Measurements from ENCODE around the gene FBXO36.
"Not testable (repeated sequence)": the region's sequence is repeated elsewhere in the genome, so short reads cannot be mapped to it uniquely, and the experiment has no call there.

Gene FBXO36

GRCh38 chr2:229914171-229914570 is 8.1 kb upstream of the FBXO36 start:
- no peak for DNase-seq

GRCh38 chr2:229917793-229918192 is 4.5 kb upstream of the FBXO36 start:
- DNase-seq = no peak

- peak; percentile 36 for DNase-seq
Measured at GRCh38 chr2:229920011-229920641, 2.2 kb upstream of the FBXO36 start.

DNA sequence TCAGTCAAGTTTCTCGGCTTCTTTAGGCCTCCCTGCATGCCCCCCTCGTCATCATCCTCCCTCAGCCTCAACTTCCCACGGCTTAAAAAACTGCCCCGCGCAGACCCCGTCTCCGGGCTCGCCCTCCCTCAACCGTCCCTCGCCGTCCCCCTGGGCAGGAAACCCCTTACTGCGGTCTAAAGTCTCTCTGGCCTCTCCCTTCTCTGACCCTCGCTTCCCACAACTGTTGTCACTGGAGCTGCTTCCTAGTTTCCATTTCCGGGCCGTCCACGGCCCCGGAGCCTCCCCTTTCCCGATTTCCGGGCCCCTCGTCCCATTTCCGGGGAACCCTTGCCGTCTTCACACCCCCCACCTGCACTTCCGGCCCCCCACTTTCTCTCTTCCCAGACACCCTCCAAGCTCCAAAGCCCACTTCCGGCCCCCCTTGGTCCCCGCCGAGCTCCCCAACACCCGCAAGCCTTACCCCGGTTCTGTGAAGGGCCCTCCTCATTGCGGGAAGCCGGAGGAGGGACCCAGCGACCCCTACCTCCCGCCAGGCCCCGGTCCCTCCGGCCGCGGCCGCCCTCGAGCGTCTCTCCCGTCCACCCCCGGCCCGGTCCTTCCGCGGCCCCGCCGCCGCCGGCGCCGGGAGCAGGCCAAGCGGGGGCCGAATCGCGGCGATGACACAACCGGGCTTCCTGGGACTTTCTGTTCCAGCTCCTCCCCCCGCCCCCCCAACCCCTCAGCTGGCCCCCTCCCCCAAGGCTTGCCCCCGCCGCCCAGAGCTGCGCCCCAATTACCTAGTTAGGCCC is 1.0 kb upstream of the FBXO36 start:
- DNase-seq = peak; percentile 75

DNA sequence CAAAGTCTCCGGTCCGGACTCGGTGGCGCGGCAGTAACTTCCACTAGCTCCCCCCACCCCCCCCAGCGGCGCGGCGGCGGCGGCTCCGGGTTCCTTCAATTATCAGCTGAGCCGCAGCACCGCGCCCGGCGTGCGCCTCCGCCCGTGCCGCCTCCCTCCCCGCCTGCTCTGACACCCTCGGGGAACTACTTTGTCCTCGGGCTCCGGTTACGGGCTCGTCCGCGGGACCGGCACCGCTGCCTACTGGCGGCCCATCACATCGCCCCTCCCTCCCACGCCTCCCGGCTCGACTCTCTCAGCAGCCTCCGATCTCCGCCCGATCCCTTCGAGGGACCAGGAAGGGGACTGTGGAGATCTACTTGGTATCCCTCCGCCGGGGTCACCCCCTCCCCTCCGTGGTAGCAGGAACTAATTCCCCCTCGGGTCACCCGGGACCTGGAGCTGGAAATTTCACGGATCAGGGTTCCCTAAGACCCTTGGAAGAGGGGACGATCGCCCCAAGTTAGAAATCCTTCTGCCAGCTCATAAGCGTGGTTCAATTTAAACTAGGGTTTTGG is 333 bp upstream of the FBXO36 start, which contains the start of gene TRIP12:
TSS of gene TRIP12 (minus strand) at position 118 of the 557 bp plus-strand sequence. CDS start 41,930 bp downstream, outside the sequence.
- peak; percentile 96 for DNase-seq

DNA sequence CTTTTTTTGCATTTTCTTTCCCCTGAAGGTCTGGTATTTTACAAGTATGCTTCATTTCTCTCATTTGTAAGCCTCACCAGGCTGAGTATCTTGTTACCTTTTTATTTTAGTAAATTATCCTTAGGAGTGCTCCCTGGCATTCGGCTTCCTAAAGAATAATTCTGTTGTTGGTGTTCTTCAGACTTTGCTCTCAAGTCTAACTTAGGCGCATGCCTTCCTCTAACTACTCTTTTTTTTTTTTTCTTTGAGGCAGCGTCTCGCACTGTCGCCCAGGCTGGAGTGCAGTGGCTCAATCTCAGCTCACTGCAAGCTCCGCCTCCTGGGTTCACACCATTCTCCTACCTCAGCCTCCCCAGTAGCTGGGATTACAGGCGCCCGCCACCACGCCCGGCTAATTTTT is 2.2 kb downstream of the FBXO36 start:
- DNase-seq = not testable (repeated sequence)

DNA sequence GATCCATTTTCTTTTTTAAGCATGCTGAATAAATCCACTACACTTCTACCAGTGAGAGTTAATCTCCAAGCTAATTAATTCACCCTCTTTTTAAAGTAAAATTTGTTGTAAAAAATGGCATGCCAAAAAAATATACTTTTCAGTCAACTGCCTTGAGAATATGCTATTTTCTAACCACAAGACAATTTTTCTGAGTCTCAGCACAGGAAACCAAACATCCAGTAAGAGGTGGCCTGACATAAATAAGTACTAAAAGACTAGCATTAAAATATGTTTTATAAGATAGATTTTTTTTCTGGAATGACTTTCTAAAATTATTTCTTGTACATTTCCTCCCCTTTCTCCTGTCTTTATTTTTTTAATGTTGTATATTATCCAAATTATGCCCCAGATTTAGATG is 2.9 kb downstream of the FBXO36 start:
- no peak for DNase-seq

DNA sequence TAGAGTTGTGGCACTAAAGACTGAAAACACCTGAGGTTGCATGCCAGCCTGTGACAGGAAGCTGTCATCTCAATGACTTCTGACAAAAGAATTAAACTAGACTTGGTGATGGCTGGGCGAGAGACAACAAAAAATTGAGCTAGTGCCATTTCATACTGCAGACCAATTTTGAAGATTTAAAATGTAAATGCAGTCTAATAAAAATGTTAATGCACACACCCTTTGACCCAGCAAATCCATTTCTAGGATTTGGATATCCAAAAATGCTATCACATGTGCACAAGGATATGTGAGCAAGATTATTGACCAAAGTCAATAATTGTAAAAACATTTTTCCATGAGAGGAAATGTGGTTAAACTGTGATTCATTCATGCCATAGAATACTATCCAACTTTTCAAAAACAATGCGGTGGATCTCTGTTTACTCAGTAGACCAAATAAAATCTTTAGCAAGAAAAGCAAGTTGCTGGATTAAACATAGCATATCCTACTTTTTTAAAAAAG is 5.6 kb downstream of the FBXO36 start:
- no peak for DNase-seq

DNA sequence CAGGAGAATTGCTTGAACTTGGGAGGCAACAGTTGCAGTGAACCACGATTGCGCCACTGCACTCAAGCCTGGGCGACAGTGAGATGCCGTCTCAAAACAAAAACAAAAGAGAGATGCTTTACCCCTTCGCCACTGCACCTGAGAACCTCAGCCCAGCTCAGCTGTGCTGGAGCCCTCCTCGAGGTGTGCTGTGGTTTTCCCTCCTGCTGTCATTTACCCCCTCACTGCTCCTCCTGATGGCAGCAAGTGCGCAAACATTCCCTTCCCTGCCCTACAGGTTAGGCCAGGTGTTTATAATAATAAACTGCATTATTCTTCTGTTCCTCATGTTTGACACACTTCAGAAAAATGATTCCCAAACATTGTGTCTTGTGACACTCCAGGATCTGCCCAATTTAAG is 8.4 kb downstream of the FBXO36 start:
- DNase-seq = no peak

GRCh38 chr2:229931241-229931640 is 8.9 kb downstream of the FBXO36 start:
- no peak for DNase-seq

DNA sequence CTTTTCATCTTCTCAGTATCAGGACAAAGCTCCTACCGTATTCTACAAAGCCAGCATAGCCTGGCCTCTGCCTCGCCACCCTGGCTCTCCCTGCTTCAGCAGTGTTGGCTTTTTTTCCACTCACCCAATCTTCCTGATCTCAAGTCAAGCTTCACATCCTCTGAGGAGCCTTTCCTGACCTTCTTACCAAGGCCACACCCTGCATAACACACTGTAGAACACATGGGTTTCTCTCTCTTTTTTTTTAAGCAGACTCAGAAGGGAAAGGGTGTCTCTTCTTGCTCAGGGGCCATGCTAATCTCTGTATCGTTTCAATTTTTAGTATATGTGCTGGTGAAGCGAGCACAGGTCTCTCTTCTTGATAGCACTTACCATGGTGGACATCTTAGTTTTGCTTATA is 15.2 kb downstream of the FBXO36 start:
- no peak for DNase-seq

GRCh38 chr2:229942671-229943070 is 20.4 kb downstream of the FBXO36 start:
- DNase-seq = no peak

- DNase-seq = no peak
Measured at GRCh38 chr2:229943171-229943570, 20.9 kb downstream of the FBXO36 start.

DNA sequence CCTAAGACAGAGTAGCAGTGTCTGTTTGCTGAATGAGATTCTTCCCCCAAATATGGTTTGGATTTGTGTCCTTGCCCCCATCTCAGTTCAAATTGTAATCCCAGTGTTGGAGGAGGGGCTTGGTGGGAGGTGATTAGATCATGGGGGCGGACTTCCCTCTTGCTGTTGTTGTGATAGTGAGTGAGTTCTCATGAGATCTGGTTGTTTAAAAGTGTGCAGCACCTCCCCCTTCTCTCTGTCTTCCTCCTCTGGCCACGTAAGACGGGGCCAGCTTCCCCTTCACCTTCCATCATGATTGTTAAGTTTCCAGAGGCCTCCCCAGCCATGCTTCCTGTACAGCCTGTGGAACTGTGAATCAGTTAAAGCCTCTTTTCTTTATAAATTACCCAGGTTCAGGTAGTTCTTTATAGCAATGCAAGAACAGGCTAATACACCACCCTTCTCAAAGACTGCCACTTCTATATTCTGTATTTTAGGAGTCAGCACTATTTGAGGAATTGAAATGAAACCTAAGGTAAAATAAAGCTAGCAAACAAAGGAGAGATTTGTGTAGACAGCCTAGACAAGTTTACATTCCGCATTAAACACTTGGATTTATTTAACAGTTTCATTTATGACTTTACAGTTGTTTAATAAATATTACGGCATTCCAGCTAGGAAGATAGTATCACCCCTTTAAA is 21.6 kb downstream of the FBXO36 start:
- DNase-seq = no peak

DNA sequence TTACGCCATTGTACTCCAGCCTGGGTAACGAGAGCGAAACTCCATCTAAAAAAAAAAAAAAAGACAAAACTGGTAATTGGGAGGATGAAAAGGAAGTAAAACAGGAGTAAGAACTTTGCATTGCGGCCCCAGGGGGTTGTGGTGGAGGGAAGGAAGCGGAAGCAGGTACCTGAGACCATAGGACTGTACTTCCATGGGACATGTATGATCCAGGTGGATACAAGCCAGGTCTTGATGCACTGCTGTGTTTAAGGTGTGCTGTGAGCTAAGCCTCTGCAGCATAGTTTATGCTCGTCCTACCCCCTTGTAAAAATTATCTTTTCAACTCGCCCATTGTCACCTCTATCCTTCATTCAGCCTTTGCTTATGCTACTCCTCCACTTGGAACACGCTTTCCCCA is 23.7 kb downstream of the FBXO36 start:
- no peak for DNase-seq

- no peak for DNase-seq
Measured at GRCh38 chr2:229947544-229947943, 25.2 kb downstream of the FBXO36 start.

DNA sequence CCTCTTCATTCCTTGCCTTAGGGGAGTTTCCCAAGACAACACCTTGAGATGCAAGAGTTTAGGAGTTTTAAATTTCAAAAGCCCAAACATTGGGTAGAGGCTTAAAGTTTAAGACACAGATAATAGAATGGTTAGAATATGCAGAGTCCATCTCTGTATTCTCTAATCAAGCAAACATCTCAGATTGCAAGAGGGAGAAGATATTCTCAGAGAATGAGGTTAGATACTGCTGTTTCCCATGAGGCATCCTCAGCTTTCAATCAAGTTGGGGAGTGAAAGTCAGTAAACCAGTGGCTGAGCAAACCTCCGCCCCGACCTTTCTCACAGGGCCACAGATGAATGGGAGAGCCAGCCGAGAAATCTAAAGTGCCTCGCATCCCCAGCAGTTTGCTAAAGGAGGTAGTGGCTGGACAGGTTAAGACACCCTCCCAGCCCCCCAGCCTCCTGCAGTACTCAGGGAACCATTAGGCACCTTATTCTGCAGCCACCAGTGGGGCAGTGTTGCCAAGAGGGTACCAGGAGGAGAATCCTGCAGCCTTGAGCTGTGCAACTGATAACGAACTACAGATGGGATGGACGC is 30.0 kb downstream of the FBXO36 start:
- DNase-seq = no peak

DNA sequence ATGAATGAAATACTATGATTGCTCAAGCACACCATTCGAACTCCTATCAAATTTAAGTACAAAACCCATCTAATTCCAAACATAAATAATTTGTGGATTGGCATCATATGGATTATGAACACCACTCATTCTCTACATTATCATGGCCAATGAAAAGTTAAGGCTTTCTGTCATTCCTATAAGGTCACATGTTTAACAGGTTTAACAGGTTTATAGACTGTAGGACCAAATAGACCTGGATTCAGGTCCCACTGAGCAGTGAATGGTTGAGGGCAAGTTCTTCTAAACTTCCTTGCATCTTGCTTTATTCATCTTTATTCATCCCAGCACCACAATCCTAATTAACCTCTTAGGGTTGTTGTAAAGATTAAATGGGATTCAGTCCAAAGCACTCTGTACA is 33.4 kb downstream of the FBXO36 start:
- DNase-seq = no peak

- DNase-seq = no peak
Measured at GRCh38 chr2:229956491-229956890, 34.2 kb downstream of the FBXO36 start.

DNA sequence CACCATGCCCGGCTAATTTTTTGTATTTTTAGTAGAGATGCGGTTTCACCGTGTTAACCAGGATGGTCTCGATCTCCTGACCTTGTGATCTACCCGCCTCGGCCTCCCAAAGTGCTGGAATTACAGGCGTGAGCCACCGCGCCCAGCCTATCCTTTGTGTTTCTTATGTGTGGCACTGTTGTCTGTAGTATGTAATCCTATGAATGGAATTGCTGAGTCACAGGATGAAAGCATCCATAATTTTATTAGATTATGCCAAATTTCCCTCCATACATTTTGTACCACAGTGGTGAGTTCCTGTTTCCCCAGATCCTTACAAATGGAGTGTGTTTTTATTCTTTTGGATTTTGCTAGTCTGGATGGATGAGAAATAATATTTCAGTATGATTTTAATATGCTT is 41.3 kb downstream of the FBXO36 start:
- DNase-seq = not testable (repeated sequence)

DNA sequence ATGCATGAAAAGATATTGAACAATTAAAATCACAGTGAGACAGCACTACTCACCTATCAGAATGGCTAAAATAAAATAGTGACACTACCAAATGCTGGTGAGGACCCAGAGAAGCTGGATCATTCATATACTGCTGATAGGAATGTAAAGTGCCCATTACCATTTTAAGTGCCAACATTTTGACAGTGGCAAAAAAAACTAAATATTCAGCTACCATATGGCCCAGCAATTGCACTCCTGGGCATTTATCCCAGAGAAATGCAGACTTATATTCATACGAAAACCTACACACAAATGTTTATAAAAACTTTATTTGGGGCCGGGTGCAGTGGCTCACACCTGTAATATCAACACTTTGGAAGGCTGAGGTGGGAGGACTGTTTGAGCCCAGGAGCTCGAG is 47.6 kb downstream of the FBXO36 start:
- no peak for DNase-seq

DNA sequence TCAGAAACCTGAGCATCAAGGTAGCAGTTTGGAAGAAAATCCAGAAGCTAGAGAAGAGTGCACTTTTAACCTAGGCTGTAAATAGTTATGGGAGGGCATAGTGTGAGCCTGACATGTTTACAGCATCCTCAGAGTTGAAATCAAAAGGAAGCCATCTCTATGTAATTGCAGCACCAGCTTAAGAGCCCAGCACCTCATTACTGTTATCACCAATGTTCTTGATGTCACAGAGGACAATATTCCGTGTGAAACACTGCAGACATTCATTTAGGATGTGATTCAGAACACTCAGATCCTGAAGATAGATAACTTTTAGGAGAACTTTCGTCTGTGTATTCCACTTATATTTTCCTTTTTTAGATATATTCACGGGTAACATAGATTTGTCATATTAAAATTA is 48.1 kb downstream of the FBXO36 start:
- no peak for DNase-seq

DNA sequence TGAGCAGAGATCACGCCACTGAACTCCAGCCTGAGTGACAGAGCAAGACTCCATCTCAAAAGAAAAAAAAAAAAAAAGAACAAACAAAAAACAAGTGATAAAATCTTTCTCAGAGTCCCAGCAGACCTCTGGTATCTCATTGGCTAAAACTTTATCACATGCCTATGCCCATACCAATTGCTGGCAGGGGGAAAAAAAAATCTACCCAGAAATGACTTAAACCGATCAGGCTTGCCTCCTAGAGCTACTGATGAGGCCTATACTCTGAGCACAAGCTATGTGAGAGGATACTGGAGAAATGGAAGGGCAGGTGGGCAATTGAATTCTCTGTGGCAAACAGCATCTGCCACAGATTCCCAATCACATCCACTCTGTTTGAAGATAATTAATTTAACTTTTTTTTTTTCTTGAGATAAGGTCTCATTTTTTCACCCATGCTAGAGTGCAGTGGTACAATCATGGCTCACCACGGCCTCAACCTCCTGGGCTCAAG is 49.0 kb downstream of the FBXO36 start:
- no peak for DNase-seq
